ENCODE data around the gene ADAMTSL1. TPM values are rescaled to one million over a fixed set of nuclear protein-coding genes. Genes with fewer than 3 reads are reported as not detected.

Gene ADAMTSL1
- polyA plus RNA-seq, 2 of the 4 experiments (the other 2 are of a cell fraction) = 0.03 TPM; not detected in 1

GRCh38 chr9:18746631-18747030 lies 272.7 kb downstream of the ADAMTSL1 start:
- FAIRE-seq (no peak), ATAC-seq (no peak), DNase-seq (ENCODE audit: low read depth in 1 of 2, low spot score in 1 of 2) (no peak)
- 0% methylated on average over 1 of the region's 1 CpG for WGBS (ENCODE audit: missing lambda C conversion rate)
- no peak overlapping the region for H3K4me2 ChIP-seq
- ChIA-PET CTCF (interaction anchor here (0.6 to 0.9 kb wide), 3 partner anchors 23 to 352 kb away, joined by 3 read pairs; no protein-coding TSS in a partner anchor), POLR2A (no interaction called here)
- no peaks in the 10 kb centered on the region for H3K9me3 ChIP-seq
- no peak overlapping the region for H3K27ac ChIP-seq
- no peaks in the 10 kb centered on the region for H3K4me1 ChIP-seq
- H3K4me3 ChIP-seq = no peak overlapping the region
- no peak for TF ChIP-seq HMGXB4 (CRISPR knock-in tag; IDR thresholded peaks at IDR 0.05; ENCODE audit: borderline replicate concordance)
- TF ChIP-seq EP300 (IDR thresholded peaks at IDR 0.05) = no peak
- TF ChIP-seq CHD4 (IDR thresholded peaks at IDR 0.05; ENCODE audit: borderline replicate concordance) = no peak
- no peak for TF ChIP-seq FOSL2 (IDR thresholded peaks at IDR 0.05)
- TF ChIP-seq FOSL2 (CRISPR knock-in tag; IDR thresholded peaks at IDR 0.05) = no peak
- no peak for TF ChIP-seq PHF8 (IDR thresholded peaks at IDR 0.05; ENCODE audit: borderline replicate concordance, low read depth)
- TF ChIP-seq HEYL (CRISPR knock-in tag; IDR thresholded peaks at IDR 0.05) = no peak
- TF ChIP-seq NR3C1 (IDR thresholded peaks at IDR 0.05) = no peak
- TF ChIP-seq SMC3 (IDR thresholded peaks at IDR 0.05) = no peak
- no peak for TF ChIP-seq CBX2 (IDR thresholded peaks at IDR 0.05; ENCODE audit: borderline replicate concordance, low read depth)
- TF ChIP-seq ZNF302 (CRISPR knock-in tag; IDR thresholded peaks at IDR 0.05) = no peak
- no peak for TF ChIP-seq MYC (IDR thresholded peaks at IDR 0.05; ENCODE audit: borderline replicate concordance, low read length)
- TF ChIP-seq ATOH8 (CRISPR knock-in tag; IDR thresholded peaks at IDR 0.05; ENCODE audit: low read depth) = no peak

GRCh38 chr9:18747595-18747994 lies 273.6 kb downstream of the ADAMTSL1 start:
- FAIRE-seq (no peak), DNase-seq (ENCODE audit: low read depth in 1 of 2, low spot score in 1 of 2) (no peak), ATAC-seq (no peak)
- ChIA-PET POLR2A (no interaction called here), CTCF (interaction anchor here (0.6 to 0.9 kb wide), 3 partner anchors 43 to 76 kb away, joined by 3 read pairs; no protein-coding TSS in a partner anchor)
- WGBS (ENCODE audit: missing lambda C conversion rate) = 10% methylated on average over 3 of the region's 3 CpGs
- Histone ChIP-seq H3K4me3 (no peak overlapping the region), H3K27ac (no peak overlapping the region), H3K4me1 (no peaks in the 10 kb centered on the region), H3K9me3 (no peaks in the 10 kb centered on the region), H3K4me2 (no peak overlapping the region)
- TF ChIP-seq ZNF302 (CRISPR knock-in tag; IDR thresholded peaks at IDR 0.05) (no peak), BCL3 (IDR thresholded peaks at IDR 0.05) (no peak), RNF2 (IDR thresholded peaks at IDR 0.05; ENCODE audit: borderline replicate concordance, low read depth) (no peak), TFCP2L1 (CRISPR knock-in tag; IDR thresholded peaks at IDR 0.05) (no peak), TP53 (CRISPR knock-in tag; IDR thresholded peaks at IDR 0.05) (no peak), HES2 (IDR thresholded peaks at IDR 0.05) (no peak), MAZ (IDR thresholded peaks at IDR 0.05; ENCODE audit: borderline replicate concordance, low read depth, low read length) (no peak), FOXS1 (CRISPR knock-in tag; IDR thresholded peaks at IDR 0.05) (no peak), CTCF (IDR thresholded peaks at IDR 0.05) (no peak), SMC3 (IDR thresholded peaks at IDR 0.05) (no peak), BHLHE40 (IDR thresholded peaks at IDR 0.05; ENCODE audit: low read depth, low read length) (no peak), MAX (IDR thresholded peaks at IDR 0.05) (no peak), ZSCAN20 (CRISPR knock-in tag; IDR thresholded peaks at IDR 0.05) (no peak), MAFK (IDR thresholded peaks at IDR 0.05; ENCODE audit: partially characterized antibody) (no peak), GATA3 (IDR thresholded peaks at IDR 0.05; ENCODE audit: borderline replicate concordance) (no peak), ZC3H11A (IDR thresholded peaks at IDR 0.05) (no peak), ZFP36 (IDR thresholded peaks at IDR 0.05; ENCODE audit: borderline replicate concordance, partially characterized antibody) (no peak), POLR2A (IDR thresholded peaks at IDR 0.05; ENCODE audit: low read length) (no peak), HOXB5 (CRISPR knock-in tag; IDR thresholded peaks at IDR 0.05) (no peak), SREBF2 (IDR thresholded peaks at IDR 0.05) (no peak)
